Endothelial cell of umbilical vein (primary cell): ENCODE data around the gene HADH. TPM values are rescaled to one million over a fixed set of nuclear protein-coding genes. Genes with fewer than 3 reads are reported as not detected.

ENCODE experiments used
- BruUV-seq: library from RNA; stranded (reverse); fragments of 400-500 nt; replicated peaks from 2 replicates; lab custom pipeline; 2021; lab: Mats Ljungman, UMichigan
- CTCF ChIA-PET: fragments of 300-600, 350-600 bp; sonication (Branson Sonifier 250); formaldehyde crosslinking; loops from one replicate; lab custom pipeline; 2021; ENCODE audit warnings: antibody characterized with exemption, inconsistent platforms; lab: Charles Lee
- POLR2A ChIA-PET: fragments of 300-600, 350-600 bp; sonication (Branson Sonifier 250); formaldehyde crosslinking; loops from one replicate; lab custom pipeline; 2021; ENCODE audit warnings: antibody characterized with exemption, inconsistent platforms; lab: Charles Lee
- DNase-seq: peaks from one replicate; pipeline ENCODE4 v3.0.0-alpha.2; 2011; ENCODE audit warnings: low read depth, low spot score
- FAIRE-seq: peaks from 2 replicates; lab custom pipeline; 2011; peaks lifted over from hg19 to GRCh38; lab: Jason Lieb, UNC
- H2AFZ ChIP-seq: 2 replicates; pipeline ENCODE4 v1.6.0; 2012; ENCODE audit warnings: low read depth, low read length, control low read depth, inconsistent platforms
- H3K27ac ChIP-seq: 2 replicates; pipeline ENCODE4 v1.5.1; 2011; ENCODE audit warnings: low read depth, mild to moderate bottlenecking, control low read depth, low read length, moderate library complexity; ENCODE audit not compliant: insufficient read depth
- H3K27me3 ChIP-seq, 2 experiments: 2 replicates each; pipeline versions ENCODE4 v1.6.0 to v1.6.1; 2011; ENCODE audit warnings: low read length in 2 of 2, mixed read lengths in 1 of 2; ENCODE audit not compliant: control insufficient read depth in 2 of 2, insufficient read depth in 2 of 2
- H3K36me3 ChIP-seq, 2 experiments: 2 replicates in 1 of 2; 3 replicates in 1 of 2; pipeline ENCODE4 v1.5.1; 2011; ENCODE audit warnings: low read length in 2 of 2, mild to moderate bottlenecking in 1 of 2, moderate library complexity in 1 of 2; ENCODE audit not compliant: control insufficient read depth in 2 of 2, insufficient read depth in 2 of 2; ENCODE audit errors: extremely low read depth in 1 of 2
- H3K4me1 ChIP-seq: 3 replicates; pipeline ENCODE4 v1.5.1; 2011; ENCODE audit warnings: mild to moderate bottlenecking, low read length; ENCODE audit not compliant: control insufficient read depth, insufficient read depth; ENCODE audit errors: extremely low read depth
- H3K4me2 ChIP-seq: 2 replicates; pipeline ENCODE4 v1.6.1; 2011; ENCODE audit warnings: low read length, control low read depth, mixed read lengths; ENCODE audit not compliant: insufficient read depth
- H3K4me3 ChIP-seq, 3 experiments: fragments of 200-600 bp in 1 of 3; sonication (generic), shearing (Covaris generic) in 1 of 3; replicated peaks in 1 of 3; 2 replicates each; pipeline ENCODE4 v1.5.1; 2011 to 2016; ENCODE audit warnings: control low read depth in 3 of 3, low read length in 3 of 3, mild to moderate bottlenecking in 2 of 3, inconsistent platforms in 1 of 3, low read depth in 1 of 3, moderate library complexity in 1 of 3; ENCODE audit not compliant: insufficient read depth in 1 of 3
- H3K79me2 ChIP-seq: 2 replicates; pipeline ENCODE4 v1.6.0; 2012; ENCODE audit warnings: low read length, inconsistent platforms; ENCODE audit not compliant: control insufficient read depth, insufficient read depth
- H3K9ac ChIP-seq: replicated peaks from 2 replicates; pipeline ENCODE3; 2011; ENCODE audit warnings: low read length, control low read depth; ENCODE audit not compliant: insufficient read depth; ENCODE audit errors: extremely low read depth
- H3K9me1 ChIP-seq: replicated peaks from 3 replicates; pipeline ENCODE4 v1.6.0; 2011; ENCODE audit warnings: mild to moderate bottlenecking, low read length; ENCODE audit not compliant: control insufficient read depth, insufficient read depth; ENCODE audit errors: extremely low read depth
- H3K9me3 ChIP-seq: replicated peaks from 2 replicates; pipeline ENCODE4 v1.5.1; 2012; ENCODE audit warnings: low read length, inconsistent platforms; ENCODE audit not compliant: control insufficient read depth, insufficient read depth
- H4K20me1 ChIP-seq: replicated peaks from 2 replicates; pipeline ENCODE3; 2011; ENCODE audit warnings: mild to moderate bottlenecking, low read length; ENCODE audit not compliant: control insufficient read depth, insufficient read depth; ENCODE audit errors: extremely low read depth
- CTCF ChIP-seq, 2 donors: IDR thresholded peaks; 1 replicate in 1 of 2; 2 replicates in 1 of 2; pipeline ENCODE4 v1.5.1; 2011; ENCODE audit warnings: low read length in 2 of 2, mild to moderate bottlenecking in 2 of 2, moderate library complexity in 2 of 2, control low read depth in 1 of 2, inconsistent platforms in 1 of 2, low read depth in 1 of 2; ENCODE audit not compliant: insufficient read depth in 1 of 2; ENCODE audit errors: extremely low read depth in 1 of 2
- EZH2 ChIP-seq: IDR thresholded peaks from 2 replicates; pipeline ENCODE4 v1.6.1; 2012; ENCODE audit warnings: borderline replicate concordance, low read depth, mild to moderate bottlenecking, moderate library complexity, low read length, inconsistent platforms; ENCODE audit not compliant: severe bottlenecking
- FOS ChIP-seq: IDR thresholded peaks from 2 replicates; pipeline ENCODE4 v1.6.1; 2011; ENCODE audit warnings: mild to moderate bottlenecking, low read length, moderate library complexity, borderline replicate concordance; ENCODE audit not compliant: insufficient read depth
- GATA2 ChIP-seq: IDR thresholded peaks from 2 replicates; pipeline ENCODE4 v1.7.0; 2011; ENCODE audit warnings: low read depth, mild to moderate bottlenecking, moderate library complexity, mixed read lengths, low read length; ENCODE audit not compliant: insufficient read length, insufficient read depth
- JUN ChIP-seq: IDR thresholded peaks from 2 replicates; pipeline ENCODE4 v1.6.1; 2011; ENCODE audit warnings: borderline replicate concordance, low read depth; ENCODE audit not compliant: insufficient read length, insufficient read depth
- MAX ChIP-seq: IDR thresholded peaks from 2 replicates; pipeline ENCODE4 v1.6.1; 2011; ENCODE audit not compliant: insufficient read depth, insufficient read length
- MYC ChIP-seq: IDR thresholded peaks from one replicate; pipeline ENCODE4 v1.6.1; 2011; ENCODE audit warnings: mild to moderate bottlenecking, low read depth, low read length
- POLR2A ChIP-seq: IDR thresholded peaks from 2 replicates; pipeline ENCODE4 v1.6.1; 2012; ENCODE audit warnings: low read depth, mild to moderate bottlenecking, control low read depth, low read length
- POLR2AphosphoS5 ChIP-seq: IDR thresholded peaks from 2 replicates; pipeline ENCODE4 v1.6.1; 2012; ENCODE audit warnings: low read depth, mild to moderate bottlenecking, control low read depth, low read length, moderate library complexity; ENCODE audit not compliant: insufficient read depth
- dilution Hi-C: fragments of 300-500 bp; cut with MboI; formaldehyde crosslinking; loops from one replicate; pipeline ENCODE4 v1.15.0; 2019; ENCODE audit warnings: low sequenced_read_pairs; ENCODE audit not compliant: extremely low pct_ligation_motif_present
- intact Hi-C: fragments of 100-400 bp; cut with micrococcal nuclease; formaldehyde crosslinking; loops from one replicate; pipeline ENCODE4 v1.10.0; 2022
- polyA plus RNA-seq, 4 experiments: library from polyadenylated mRNA; depleted of rRNA in 3 of 4; stranded (reverse) in 3 of 4; unstranded in 1 of 4; fragments of >200 nt; gene quantifications; 2 replicates each; pipeline versions ENCODE4 v1.2.1 to v1.2.3, GENCODE V29; 2011 to 2012; ENCODE audit warnings: missing spikeins in 1 of 4
- total RNA-seq: library from RNA; stranded (reverse); gene quantifications from 2 replicates; pipeline ENCODE4 v1.2.3, GENCODE V29; 2021

The HADH gene
- total and polyA plus RNA-seq, 2 donors (not counting 3 experiments of a cell fraction or from before 2014, with no cell fraction given), result 19.2 to 20.3 TPM

DNA sequence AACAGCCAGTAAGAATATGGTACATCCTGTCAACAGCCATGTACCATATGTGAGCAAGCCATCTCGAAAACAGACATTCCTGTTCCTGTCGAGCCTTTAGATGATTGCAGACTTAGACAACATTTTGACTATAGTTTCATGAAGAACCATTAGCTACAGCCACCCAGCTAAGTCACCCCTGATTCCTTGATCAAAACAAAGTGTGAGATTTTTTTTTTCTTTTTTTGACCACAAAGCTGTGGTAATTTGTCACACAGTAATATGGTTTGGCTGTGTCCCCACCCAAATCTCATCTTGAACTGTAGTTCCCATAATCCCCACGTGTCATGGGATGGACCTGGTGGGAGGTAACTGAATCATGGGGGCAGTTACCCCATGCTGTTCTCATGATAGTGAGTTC is 15.2 kb upstream of the HADH start:
- BruUV-seq, result no TSS peak
- no peak for FAIRE-seq
- CTCF ChIA-PET, result no interaction called here

More for the DNA sequence above, 15.2 kb upstream of the HADH start:
- no peaks in the 10 kb centered on the region for H3K9me1 ChIP-seq
- no peak overlapping the region for H3K4me3 ChIP-seq
- no peak overlapping the region for H3K9ac ChIP-seq
- POLR2A ChIA-PET, result no interaction called here
- no peak for DNase-seq
- H3K4me1 ChIP-seq, result no peaks in the 10 kb centered on the region
- H3K36me3 ChIP-seq, result no peaks in the 10 kb centered on the region
- no peaks in the 10 kb centered on the region for H3K9me3 ChIP-seq
- no peak overlapping the region for H3K27ac ChIP-seq
- H4K20me1 ChIP-seq, result no peaks in the 10 kb centered on the region
- peaks cover 0 to 6% of the 10 kb centered on the region in 2 experiments for H3K27me3 ChIP-seq
- no peak for TF ChIP-seq MYC
- TF ChIP-seq JUN, result no peak
- no peak for TF ChIP-seq FOS
- no peak for TF ChIP-seq MAX
- TF ChIP-seq POLR2AphosphoS5, result no peak
- no peak for TF ChIP-seq GATA2
- no peak for TF ChIP-seq CTCF (IDR thresholded peaks at IDR 0.05; ENCODE audit: extremely low read depth in 1 of 2, insufficient read depth in 1 of 2, low read depth in 1 of 2, low read length in 2 of 2)
- TF ChIP-seq POLR2A, result no peak
- no peak for TF ChIP-seq EZH2
- H3K79me2 ChIP-seq, result no peaks in the 10 kb centered on the region
- no peak overlapping the region for H3K4me2 ChIP-seq
- H2AFZ ChIP-seq, result no peak overlapping the region
- dilution Hi-C loops (no loop called here), intact Hi-C loops (no loop called here)
